GM12878 (cell line): Measurements from ENCODE around the gene TIMM8A. TPM values are rescaled to one million over a fixed set of nuclear protein-coding genes. Genes with fewer than 3 reads are reported as not detected.

Experiments used
- ATAC-seq: fragments of 200-7000 bp; cut with Tn5 transposase; 3 replicates; pipeline ENCODE4 v1.9.1; 2020; ENCODE audit warnings: mild to moderate bottlenecking, moderate library complexity
- BruUV-seq: library from RNA; stranded (reverse); fragments of 400-500 nt; replicated peaks from 2 replicates; lab custom pipeline; 2021; lab: Mats Ljungman, UMichigan
- CTCF ChIA-PET: fragments of 300-600 bp; sonication (Branson Sonifier 250); formaldehyde crosslinking; extraction: SDS; loops from one replicate; lab custom pipeline; 2021; ENCODE audit warnings: inconsistent platforms; lab: Yijun Ruan, JAX
- POLR2A ChIA-PET: fragments of 350-600 bp; formaldehyde crosslinking; extraction: SDS; loops from one replicate; lab custom pipeline; 2021; ENCODE audit warnings: inconsistent platforms; lab: Charles Lee
- RAD21 ChIA-PET: fragments of 300-600 bp; sonication (Branson Sonifier 250); formaldehyde crosslinking; loops from one replicate; lab custom pipeline; 2023; ENCODE audit warnings: antibody characterized with exemption; ENCODE audit not compliant: unreplicated experiment; lab: Charles Lee
- SMC1A ChIA-PET: fragments of 300-600 bp; sonication (Branson Sonifier 250); formaldehyde crosslinking; loops from one replicate; lab custom pipeline; 2023; ENCODE audit not compliant: unreplicated experiment, uncharacterized antibody; lab: Charles Lee
- DNase-seq: peaks from one replicate; pipeline ENCODE4 v3.0.0-alpha.2; 2011; ENCODE audit warnings: low read depth, low spot score
- FAIRE-seq: peaks from 3 replicates; lab custom pipeline; 2011; peaks lifted over from hg19 to GRCh38; lab: Jason Lieb, UNC
- H2AFZ ChIP-seq: 2 replicates; pipeline ENCODE4 v1.6.0; 2011; ENCODE audit warnings: low read depth, low read length, control low read depth; ENCODE audit not compliant: control insufficient read depth
- H3K27ac ChIP-seq: 2 replicates; pipeline ENCODE4 v1.5.1; 2011; ENCODE audit warnings: control low read depth; ENCODE audit not compliant: control insufficient read depth, insufficient read depth
- H3K27me3 ChIP-seq, 2 experiments: replicated peaks in 1 of 2; 2 replicates each; pipeline versions ENCODE4 v1.6.0 to v1.6.1; 2011; ENCODE audit warnings: low read length in 1 of 2; ENCODE audit not compliant: control insufficient read depth in 2 of 2, insufficient read depth in 2 of 2
- H3K36me3 ChIP-seq, 2 experiments: 2 replicates each; pipeline ENCODE4 v1.5.1; 2011; ENCODE audit warnings: low read length in 1 of 2; ENCODE audit not compliant: control insufficient read depth in 2 of 2, insufficient read depth in 2 of 2
- H3K4me1 ChIP-seq: 2 replicates; pipeline ENCODE4 v1.6.1; 2011; ENCODE audit warnings: mild to moderate bottlenecking, low read length, moderate library complexity, mixed read lengths; ENCODE audit not compliant: control insufficient read depth, insufficient read depth
- H3K4me2 ChIP-seq: 2 replicates; pipeline ENCODE4 v1.6.0; 2011; ENCODE audit warnings: control low read depth; ENCODE audit not compliant: control insufficient read depth, insufficient read depth
- H3K4me3 ChIP-seq: fragments of 200-600 bp; sonication (generic); 2 replicates; pipeline ENCODE4 v1.5.1; 2016
- H3K79me2 ChIP-seq: 2 replicates; pipeline ENCODE4 v1.6.0; 2011; ENCODE audit warnings: low read length; ENCODE audit not compliant: control insufficient read depth, insufficient read depth
- H3K9ac ChIP-seq: 2 replicates; pipeline ENCODE4 v1.8.0; 2011; ENCODE audit warnings: low read length, control low read depth, mixed read lengths; ENCODE audit not compliant: control insufficient read depth, insufficient read depth
- H3K9me3 ChIP-seq: replicated peaks from 3 replicates; pipeline ENCODE4 v1.5.1; 2011; ENCODE audit warnings: mild to moderate bottlenecking, low read length; ENCODE audit not compliant: control insufficient read depth, insufficient read depth
- H4K20me1 ChIP-seq: 2 replicates; pipeline ENCODE4 v1.6.0; 2011; ENCODE audit not compliant: control insufficient read depth, insufficient read depth
- BCLAF1 ChIP-seq: fragments of 450-650 bp; IDR thresholded peaks from 2 replicates; pipeline ENCODE4 v1.6.1; 2017; ENCODE audit warnings: antibody characterized with exemption, mild to moderate bottlenecking, moderate library complexity
- HDGF ChIP-seq: fragments of 450-650 bp; IDR thresholded peaks from 2 replicates; pipeline ENCODE4 v1.6.1; 2016; ENCODE audit warnings: antibody characterized with exemption
- KDM1A ChIP-seq: fragments of 200-600 bp; sonication (generic); IDR thresholded peaks from 2 replicates; pipeline ENCODE4 v1.6.1; 2016; ENCODE audit warnings: borderline replicate concordance
- MEF2A ChIP-seq: IDR thresholded peaks from 2 replicates; pipeline ENCODE4 v1.6.1; 2011; ENCODE audit warnings: low read depth, mild to moderate bottlenecking, low read length, moderate library complexity; ENCODE audit not compliant: insufficient read depth
- SMAD5 ChIP-seq: IDR thresholded peaks from 2 replicates; pipeline ENCODE4 v1.6.1; 2016; ENCODE audit warnings: antibody characterized with exemption, low read depth
- ZBED1 ChIP-seq: IDR thresholded peaks from 2 replicates; pipeline ENCODE4 v1.6.1; 2016; ENCODE audit warnings: borderline replicate concordance
- WGBS: methylation state at CpG from one replicate; pipeline ENCODE4 v1.1.6; 2016; ENCODE audit warnings: low lambda C conversion rate; ENCODE audit not compliant: insufficient replicate concordance, insufficient coverage; ENCODE audit errors: missing lambda C conversion rate; 5-methylcytosine and 5-hydroxymethylcytosine counted together
- in situ Hi-C: fragments of 300-500 bp; cut with MboI; formaldehyde crosslinking; loops from 9 replicates; pipeline ENCODE4 v1.14.3; 2018; ENCODE audit warnings: mixed read lengths
- intact Hi-C: fragments of 100-400 bp; cut with micrococcal nuclease; formaldehyde crosslinking; loops from one replicate; pipeline ENCODE4 v1.14.2; 2022; ENCODE audit not compliant: unreplicated experiment
- polyA plus RNA-seq, 11 experiments: library from polyadenylated mRNA; depleted of rRNA in 4 of 11; unstranded in 6 of 11; stranded (reverse) in 5 of 11; fragments of >200 nt; fragmentation: Nextera tagmentation in 4 of 11; fragmentation: Illumina TruSeq in 1 of 11; extraction: Ambion mirVana in 4 of 11; extraction: Trizol in 1 of 11; gene quantifications; 1 replicate in 1 of 11; 2 replicates in 10 of 11; pipeline versions ENCODE4 v1.2.1 to v1.2.3, GENCODE V29; 2011 to 2016; ENCODE audit warnings: inconsistent platforms in 2 of 11, missing spikeins in 2 of 11, low read depth in 1 of 11
- total RNA-seq, 4 experiments: library from RNA; depleted of rRNA in 3 of 4; stranded (reverse); fragments of >200 nt in 3 of 4; fragmentation: Illumina TruSeq in 1 of 4; extraction: Trizol in 1 of 4; gene quantifications; 2 replicates each; pipeline versions ENCODE4 v1.2.1 to v1.2.3, GENCODE V29; 2013 to 2021

TIMM8A gene
- total and polyA plus RNA-seq, 10 of the 15 experiments (the other 5 are each of a cell fraction or from before 2014, with no cell fraction given), result 6.7 to 92.7 (median 26.5) TPM

- Histone ChIP-seq H4K20me1 (no peaks in the 10 kb centered on the region), H3K4me1 (no peaks in the 10 kb centered on the region), H3K79me2 (peaks cover 27% of the 10 kb centered on the region), H3K27me3 (no peaks in the 10 kb centered on the region), H2AFZ (no peak overlapping the region), H3K4me2 (peak overlapping the region; percentile 72), H3K27ac (peak overlapping the region; percentile 76), H3K9me3 (no peaks in the 10 kb centered on the region), H3K9ac (peak overlapping the region; percentile 88), H3K36me3 (no peaks in the 10 kb centered on the region; a peak in 1 of 4 replicates), H3K4me3 (peak overlapping the region; percentile 72)
- in situ Hi-C loops, result no loop called here
- TF ChIP-seq MEF2A, result no peak
- TF ChIP-seq BCLAF1, result no peak
- TF ChIP-seq ZBED1, result 0 out of 2 replicates have a peak, but pooled peaks have one; percentile 50
- TF ChIP-seq SMAD5, result 0 out of 2 replicates have a peak, but pooled peaks have one; percentile 50
- no peak for TF ChIP-seq KDM1A
- TF ChIP-seq HDGF, result no peak
- 32% methylated on average over 6 of the region's 6 CpGs for WGBS
- ChIA-PET CTCF (interaction anchor here (0.9 to 2.1 kb wide), 4 partner anchors 10 to 43 kb away, joined by 3 to 9 read pairs (median 4); partner anchors contain the start of gene TIMM8A), SMC1A (interaction anchor here (0.7 to 1.5 kb wide), 3 partner anchors 10 to 45 kb away, joined by 3 to 4 read pairs (median 3); no protein-coding TSS in a partner anchor), RAD21 (interaction anchor here (1.0 kb wide), 1 partner anchor 12 kb away, joined by 3 read pairs; no protein-coding TSS in a partner anchor), POLR2A (interaction anchor here (0.8 to 2.6 kb wide), 3 partner anchors 8 to 44 kb away, joined by 4 to 12 read pairs (median 7); partner anchors contain the start of gene TIMM8A)
- BruUV-seq, result no TSS peak
- DNase-seq, result no peak
- no peak for FAIRE-seq
- intact Hi-C loops, result loop anchor here (2.0 to 5.0 kb wide), 2 partner anchors 17 to 570 kb away; partner anchors contain the start of genes CSTF2 and HNRNPH2
- ATAC-seq, result no peak
Observed at GRCh38 chrX:101391831-101392230, 43.3 kb upstream of the TIMM8A start.
